ENCODE results near the gene ANKS1A.
"Not testable (repeated sequence)": the region's sequence is repeated elsewhere in the genome, so short reads cannot be mapped to it uniquely, and the experiment has no call there.

Gene ANKS1A

DNA sequence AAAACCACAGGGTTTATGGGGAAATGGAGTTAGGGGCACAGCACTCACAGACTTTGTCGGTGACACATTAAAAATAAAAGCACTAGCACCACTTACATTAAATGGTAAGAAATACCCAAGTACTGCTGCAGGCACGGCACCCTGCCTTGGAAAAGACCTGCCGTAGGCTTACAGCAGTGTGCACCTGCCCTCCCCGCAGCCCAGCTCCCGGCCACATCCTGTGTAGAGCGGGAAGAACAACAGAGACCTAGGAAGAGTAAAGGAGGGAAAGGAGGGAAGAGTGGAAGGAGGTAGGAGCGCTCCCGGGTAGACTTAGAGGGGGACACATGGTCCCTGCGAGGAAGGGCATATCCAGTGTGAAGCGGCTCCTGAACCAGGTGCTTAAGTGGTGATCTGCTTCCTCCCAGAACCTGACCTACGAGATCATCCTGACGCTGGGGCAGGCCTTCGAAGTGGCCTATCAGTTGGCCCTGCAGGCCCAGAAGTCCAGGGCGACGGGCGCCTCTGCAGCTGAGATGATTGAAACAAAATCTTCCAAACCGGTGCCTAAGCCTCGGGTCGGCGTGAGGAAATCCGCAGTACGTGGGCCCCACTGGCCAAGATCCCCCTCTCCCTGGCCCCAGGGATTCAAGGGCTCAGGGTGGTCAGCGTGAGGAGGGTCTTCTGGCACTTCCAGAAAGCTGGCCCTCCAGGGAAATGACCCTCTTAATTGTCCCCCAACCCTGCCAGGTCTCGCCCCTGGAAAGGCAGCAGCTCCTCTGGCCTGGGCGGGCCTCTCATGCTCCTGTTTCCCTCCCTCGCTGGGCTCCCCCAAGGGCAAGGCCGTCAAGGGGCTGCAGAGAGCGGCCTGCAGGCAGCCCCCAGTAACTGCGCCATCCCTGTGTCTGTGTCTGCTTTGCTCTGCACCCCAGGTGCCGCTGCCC, 196.6 kb downstream of the ANKS1A start:
- DNase-seq (ENCODE audit: low spot score) = no peak

DNA sequence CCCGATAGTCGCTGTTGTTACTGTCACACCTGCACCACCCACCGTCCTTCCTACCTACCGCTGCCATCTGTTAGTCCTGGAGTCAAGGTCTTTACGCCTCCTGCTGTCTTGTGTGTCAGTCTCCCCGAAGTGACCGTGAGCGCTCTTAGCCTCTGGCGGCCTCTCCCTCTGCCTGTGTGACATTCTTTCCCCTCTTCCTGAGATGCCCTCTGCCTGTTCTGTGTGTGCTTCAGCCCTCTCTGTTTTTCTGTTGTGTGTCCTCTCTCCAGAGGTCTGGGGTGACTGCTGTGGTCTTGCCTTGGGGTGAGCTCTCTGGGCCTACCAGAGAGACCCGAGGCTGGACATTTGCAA, 197.2 kb downstream of the ANKS1A start:
- no peak for DNase-seq (ENCODE audit: low spot score)

DNA sequence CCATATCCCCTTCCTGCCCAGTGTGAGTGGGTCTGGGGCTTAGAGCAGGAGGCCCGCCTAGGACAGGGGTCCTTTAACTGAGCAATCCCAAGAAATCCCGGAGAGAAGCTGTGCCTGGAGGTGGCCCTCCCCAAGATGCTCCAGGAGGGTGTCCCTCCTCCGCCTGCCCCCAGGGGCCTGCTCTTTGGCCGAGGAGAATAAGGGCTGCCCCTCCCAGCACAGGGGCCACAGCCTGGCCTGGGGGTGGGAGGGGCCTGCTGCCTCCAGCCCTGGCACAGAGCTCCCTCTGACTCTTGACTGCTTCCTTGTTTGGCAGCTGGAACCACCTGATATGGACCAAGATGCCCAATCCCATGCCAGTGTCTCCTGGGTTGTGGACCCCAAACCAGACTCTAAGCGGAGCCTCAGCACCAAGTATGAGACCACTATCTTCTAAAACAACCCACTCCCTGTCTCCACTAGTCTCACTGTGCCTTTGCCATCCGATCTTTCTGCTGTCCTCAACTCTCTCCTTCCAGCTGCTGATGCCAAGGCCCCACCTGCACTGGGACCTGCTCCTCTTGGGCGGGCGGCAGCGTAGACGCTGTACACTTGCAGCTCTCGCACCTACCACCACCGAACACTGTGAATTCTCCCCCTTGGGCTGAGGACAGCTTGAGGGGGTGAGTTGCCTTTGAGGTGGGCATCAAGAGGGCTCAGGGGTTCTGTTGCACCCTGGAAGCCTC, 197.7 kb downstream of the ANKS1A start:
- no peak for DNase-seq (ENCODE audit: low spot score)

DNA sequence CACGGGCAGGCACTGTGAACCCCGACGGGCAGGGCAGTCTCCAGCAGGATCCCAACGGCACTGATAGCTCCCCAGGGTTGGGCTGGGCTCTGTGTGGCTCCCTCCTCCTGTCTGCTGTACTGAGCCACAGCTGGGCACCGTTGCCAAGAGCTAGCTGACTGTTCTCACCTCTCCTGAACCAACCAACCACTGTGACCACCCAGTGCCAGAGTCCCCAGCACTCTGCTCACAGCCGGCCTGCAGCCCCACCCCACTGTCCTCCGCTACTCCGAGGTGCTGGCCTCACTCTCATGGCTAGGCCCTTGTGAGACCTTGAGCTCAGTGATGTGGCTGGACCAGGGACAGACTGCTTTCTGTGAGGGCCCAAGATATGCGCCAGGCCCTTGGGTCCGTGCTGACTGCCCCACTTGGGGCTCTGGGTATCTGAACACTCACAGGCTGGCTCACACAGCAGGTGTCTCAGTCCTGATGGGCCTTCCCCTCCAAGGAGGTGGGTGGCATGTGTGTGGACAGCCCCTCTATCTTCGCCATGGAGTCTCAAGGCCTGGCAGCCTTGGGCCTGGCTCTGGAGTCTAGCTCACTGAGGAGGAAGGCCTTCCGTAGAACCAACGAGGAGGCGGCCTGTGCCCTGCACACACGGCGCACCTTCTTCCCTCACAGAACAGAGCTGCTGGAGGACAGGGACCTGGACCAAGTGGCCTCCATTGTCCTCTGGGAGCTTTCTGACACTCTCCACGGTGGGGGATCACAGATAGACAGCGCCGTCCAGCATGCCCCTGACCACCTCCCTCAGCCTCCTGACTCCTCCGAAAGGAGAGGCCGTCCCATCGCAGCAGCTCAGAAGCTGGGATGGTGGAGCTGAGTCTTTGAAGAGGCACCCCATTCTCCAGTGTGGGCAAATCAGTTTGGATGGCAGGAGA, 198.6 kb downstream of the ANKS1A start:
- no peak for DNase-seq (ENCODE audit: low spot score)

DNA sequence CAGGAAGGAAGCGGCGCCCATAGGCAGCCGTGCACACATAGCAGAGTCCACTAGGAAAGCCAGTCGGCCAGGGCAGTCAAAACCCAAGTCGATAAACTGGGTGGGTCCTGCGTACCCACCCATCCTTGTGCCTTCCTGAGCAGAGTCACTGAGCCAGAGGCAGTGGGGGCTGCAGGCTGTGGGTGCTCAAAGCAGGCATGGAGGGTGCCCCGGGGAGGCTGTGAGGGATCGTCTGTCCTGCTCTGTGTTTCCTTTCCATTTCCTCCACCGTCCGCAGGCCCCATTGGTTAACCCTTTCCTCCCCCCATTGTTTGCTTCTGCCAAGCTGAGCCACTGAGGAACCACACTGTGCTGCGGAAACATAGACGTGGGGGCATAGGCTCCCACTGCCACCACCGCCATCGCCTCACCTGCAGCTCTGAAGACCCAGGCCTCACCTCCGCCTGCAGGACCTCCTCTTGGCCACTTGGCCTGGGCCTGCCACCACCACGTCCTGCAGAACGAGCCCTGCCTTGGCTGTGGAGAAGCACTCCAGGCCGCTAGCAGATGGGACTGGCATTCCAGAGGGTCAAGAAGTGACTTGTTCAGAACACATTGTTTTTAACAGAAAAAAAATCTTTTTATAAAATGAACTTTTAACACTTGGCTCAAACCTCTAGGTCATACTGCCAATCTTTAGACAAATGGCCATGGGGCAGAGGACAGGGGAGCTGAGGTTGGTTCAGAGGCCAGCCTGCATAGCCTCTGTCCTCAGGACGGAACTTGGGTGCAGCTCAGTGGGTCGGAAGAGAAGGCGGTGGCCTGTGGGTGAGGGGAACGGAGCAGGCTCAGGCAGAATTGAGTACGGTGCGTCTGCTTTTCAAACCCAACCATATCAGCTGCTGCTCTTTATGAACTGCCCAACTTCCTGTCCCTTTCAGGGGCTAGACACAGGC, 199.5 kb downstream of the ANKS1A start:
- no peak for DNase-seq (ENCODE audit: low spot score)

DNA sequence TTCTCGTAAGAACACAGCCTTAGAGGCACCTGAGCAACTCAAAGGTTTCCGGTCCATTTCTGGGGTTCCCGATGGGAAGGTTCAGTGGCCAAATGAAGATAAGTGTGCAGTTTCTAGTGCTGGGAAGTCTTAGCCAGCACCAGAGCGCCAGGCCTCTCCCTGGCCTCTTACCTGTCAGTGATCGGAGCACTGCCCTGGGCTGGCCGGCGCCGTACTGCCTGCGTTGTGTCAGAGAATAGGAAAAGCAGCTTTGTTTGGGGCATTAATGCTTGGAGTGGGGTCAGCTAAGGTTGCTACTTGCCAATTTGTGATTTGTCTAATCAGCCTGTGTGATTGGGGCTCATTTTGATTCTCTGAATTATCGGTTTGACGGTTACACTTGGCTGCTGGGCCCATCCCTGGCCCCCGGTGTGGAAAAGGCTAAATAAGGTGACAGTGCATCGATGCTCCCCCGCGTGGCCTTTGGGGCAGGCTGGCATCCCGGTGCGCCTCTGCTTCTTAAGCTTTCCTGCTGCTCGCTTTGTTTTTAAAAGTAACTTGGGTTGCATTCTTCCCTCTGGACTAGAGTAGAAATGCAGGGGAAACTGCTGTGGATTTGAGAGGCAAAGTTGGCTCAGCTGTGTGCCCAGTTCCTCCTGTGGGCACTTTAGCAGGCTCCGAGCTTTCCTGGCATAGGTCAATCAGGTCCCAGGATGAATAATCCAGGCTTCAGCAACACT, 200.3 kb downstream of the ANKS1A start:
- no peak for DNase-seq (ENCODE audit: low spot score)

DNA sequence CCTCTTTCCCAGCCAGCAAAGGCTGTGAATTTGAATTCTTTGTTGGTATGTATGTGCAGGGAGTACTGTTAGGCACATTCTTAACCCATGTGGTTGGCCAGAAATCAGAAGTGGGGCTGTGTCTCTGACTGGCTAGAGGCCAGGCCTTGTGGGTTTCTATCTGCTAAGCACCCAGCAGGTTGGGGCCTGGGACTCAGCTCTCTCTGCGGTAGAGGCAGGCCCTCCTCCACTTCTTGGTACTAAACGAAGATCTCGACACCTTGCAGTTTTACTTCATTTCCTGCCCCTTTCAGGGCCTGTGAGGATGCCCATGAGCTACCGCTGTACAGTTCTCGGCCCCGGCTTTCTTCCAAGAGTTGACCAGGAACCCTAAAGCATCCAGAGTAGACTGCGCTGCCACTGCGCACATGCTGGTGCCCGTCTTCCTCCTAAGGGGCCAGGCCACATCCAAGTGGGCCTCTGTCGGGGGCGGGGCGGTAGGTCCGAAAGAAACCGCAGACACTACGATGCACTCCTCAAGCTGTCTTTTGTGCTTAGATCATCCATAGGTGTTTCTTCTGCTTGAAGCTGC, 201.0 kb downstream of the ANKS1A start:
- DNase-seq (ENCODE audit: low spot score) = no peak

DNA sequence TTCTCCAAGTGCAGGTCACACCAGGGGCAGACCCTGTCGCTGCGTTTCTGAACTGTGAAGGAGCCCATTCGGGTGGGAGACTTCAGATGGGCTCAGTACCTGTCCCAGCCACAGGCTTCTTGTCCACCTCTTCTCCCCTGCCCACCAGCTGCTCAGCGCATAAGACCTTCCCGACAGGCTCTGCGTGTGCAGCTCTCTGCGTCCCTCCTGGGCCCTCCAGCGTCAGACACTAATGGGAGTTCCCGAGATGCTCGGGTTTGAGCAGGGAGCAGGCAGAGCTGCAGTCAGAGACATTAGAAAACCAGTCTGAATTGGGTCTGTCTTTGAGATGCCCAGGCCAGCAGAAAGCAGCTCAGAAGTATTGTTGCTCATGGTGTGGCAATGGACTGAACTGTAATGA, 201.7 kb downstream of the ANKS1A start:
- DNase-seq (ENCODE audit: low spot score) = no peak

DNA sequence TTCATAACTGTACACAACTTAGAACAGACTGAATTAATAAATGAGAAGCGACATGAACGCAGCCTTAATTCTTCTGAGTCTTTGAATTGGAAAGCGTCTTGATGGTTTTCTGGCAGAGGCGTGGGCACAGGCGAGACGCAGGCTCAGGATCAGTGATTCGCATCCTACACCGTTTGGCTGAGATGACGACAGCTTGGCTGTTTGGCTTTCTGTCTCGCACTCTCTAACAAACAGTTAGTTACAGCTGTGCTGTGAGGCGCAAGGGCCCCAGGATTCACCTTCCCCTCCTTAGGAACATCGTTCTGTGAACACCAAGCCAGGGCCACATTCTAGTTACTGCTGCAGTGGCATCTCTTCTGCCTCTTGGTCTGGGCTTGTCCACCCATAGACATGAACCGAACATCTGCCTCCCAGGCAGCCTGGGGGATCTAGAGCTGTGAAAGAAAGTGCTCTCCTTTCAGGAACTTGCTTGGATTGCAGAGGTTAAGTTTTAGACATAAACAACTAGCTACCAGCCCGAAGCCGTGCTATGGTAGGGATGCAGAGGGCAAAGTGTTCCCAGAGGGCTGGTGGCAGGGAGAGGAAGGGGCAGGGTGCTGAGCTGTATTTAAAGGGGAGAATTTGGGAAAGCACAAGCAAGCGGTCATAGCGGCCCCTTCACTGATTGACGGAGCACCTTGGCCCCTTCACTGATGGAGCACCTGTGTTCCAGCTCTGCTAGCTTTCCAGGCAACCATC, 202.5 kb downstream of the ANKS1A start:
- no peak for DNase-seq (ENCODE audit: low spot score)

DNA sequence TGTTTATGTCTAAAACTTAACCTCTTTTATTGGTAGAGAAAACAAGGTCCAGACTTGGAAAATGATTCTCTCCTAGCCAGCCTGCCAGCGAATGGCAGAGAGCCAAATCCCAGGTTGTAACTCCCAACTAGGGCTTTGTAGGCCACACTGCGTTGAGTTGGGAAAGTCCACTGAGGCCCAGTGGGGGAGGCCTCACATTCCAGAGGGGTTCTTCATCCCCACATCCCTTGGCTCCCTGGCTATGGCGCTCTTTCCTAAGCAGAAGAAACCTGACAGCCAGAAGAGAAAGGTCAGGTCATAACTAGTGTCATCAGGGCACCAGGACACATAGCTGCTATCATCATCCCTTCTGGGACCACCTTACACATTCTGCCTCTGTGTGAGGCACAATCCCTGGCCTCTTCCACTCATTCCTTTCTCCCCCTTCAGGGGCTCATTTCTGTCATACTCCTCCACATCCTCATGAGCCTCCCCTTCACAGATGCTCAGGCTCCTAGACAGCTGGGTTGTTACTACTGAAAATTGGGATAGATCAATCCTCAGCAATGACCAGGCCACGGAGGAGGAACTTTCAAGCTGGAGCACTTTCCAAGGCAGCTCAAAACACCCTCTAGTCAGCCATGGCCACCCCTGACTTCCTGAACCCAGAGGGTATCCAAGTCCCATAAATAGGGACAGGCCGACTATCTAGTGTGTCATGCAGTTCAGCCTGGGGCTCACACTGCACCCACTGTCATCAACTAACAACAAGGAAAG, 203.5 kb downstream of the ANKS1A start:
- DNase-seq (ENCODE audit: low spot score) = no peak

DNA sequence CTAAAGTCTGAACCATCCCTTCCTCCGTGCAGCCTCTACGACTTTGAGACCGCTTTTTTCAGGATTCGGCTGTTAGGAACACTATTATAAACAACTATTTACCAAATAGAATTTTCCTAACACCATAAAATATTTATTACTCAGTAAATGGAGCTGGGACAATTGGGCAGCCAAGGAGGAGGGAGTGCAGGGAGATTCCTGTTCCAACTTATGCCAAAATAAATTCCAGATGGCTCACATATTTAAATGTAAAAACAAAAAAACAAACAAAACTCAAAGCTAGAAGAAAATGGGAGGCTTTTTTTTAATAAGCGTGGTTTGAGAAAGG, 204.0 kb downstream of the ANKS1A start:
- DNase-seq (ENCODE audit: low spot score) = no peak

DNA sequence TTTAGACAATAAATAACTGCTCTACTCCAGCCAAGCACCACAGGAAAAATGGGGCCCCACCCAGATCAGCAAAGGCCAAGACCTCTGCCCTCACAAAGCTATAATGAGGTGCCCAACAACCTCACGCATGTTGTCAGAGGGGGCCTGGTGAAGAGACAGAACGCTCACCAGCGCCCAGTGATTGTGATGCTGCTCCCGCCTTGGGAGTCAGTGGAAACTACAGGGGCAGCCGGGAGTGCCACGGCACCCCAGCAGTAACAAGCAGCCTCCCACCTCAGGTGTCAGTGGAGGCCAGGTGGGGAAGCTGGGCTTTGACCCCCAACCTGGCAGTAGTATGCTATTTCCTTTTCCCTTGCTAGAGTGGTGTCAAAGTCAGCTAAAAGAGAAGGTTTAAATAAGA, 204.7 kb downstream of the ANKS1A start:
- no peak for DNase-seq (ENCODE audit: low spot score)

DNA sequence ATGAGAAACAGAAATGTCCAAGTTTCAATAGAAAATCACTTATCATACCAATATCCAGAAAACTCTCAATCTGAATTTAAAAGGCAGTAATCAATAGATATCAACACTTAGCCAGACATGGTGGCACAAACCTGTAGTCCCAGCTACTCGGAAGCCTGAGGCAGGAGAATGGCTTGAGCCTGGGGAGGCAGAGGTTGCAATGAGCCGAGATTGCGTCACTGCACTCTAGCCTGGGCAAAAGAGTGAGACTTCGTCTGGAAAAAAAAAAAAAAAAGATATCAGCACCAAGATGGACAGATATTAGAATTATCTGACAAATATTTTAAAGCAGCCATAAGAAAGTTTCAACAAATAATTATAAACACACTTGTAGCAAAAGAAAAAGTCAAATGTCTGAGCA, 205.1 kb downstream of the ANKS1A start:
- DNase-seq (ENCODE audit: low spot score) = no peak

DNA sequence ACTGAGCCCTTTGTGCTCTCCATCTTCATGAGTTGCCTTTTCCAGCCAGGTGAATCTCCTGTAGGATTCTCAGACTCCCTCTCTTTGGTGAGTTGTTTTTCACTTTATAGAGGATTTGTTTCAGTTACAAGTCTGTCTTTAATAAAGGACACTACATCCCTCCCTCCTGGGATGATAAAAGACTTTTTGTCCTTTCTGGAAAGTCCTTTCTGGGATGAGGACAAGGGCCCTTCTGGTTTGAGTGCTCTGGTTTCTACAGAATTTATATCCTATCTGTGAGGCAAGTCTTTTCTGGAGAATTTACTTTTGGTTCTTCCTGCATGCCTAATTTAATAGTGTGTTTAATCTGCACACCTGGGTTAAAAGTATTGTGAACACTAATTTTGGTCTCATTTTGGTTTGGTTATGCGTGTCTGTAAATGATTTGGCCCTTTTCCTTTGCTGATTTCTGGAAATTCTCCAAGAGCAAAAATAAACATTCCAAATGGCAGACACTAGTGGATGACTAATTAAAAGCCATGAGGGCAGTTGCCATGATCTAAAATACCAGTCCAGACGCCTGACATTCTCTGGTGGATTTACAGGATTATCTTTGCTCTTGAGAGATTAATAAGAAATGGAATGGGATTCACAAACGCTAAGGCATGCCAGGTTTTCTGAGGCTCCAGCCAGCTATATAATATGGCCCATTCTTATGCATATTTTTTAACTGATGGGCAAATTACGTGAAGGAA, 207.2 kb downstream of the ANKS1A start:
- no peak for DNase-seq (ENCODE audit: low spot score)

DNA sequence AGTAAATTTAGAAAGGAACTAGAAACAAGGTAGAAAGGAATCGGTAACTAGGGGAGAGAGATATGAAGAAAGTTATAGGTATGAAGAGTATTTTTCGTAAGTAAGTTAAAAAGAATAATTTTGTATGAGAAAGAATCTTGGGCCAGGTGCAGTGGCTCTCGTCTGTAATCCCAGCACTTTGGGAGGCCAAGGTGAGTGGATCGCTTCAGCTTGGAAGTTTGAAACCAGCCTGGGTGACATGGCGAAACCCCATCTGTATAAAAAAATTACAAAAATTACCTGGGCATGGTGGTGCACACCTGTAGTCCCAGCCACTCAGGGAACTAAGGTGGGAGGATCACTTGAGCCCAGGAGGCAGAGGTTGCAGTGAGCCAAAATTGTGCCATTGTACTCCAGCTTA, 210.1 kb downstream of the ANKS1A start:
- DNase-seq (ENCODE audit: low spot score) = no peak

DNA sequence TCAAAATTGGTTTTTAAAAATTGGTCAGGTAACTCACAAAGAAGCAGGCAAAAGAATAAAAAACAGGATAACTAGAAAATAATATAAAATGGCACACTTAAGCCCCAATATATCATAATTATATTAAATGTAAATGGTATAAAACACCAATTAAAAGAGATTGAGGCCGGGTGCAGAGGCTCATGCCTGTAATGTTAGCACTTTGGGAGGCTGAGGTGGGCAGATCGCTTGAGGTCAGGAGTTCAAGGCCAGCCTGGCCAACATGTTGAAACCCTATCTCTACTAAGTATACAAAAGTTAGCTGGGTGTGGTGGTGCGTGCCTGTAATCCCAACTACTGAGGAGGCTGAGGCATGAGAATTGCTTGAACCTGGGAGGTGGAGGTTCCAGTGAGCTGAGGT, 216.0 kb downstream of the ANKS1A start:
- no peak for DNase-seq (ENCODE audit: low spot score)

DNA sequence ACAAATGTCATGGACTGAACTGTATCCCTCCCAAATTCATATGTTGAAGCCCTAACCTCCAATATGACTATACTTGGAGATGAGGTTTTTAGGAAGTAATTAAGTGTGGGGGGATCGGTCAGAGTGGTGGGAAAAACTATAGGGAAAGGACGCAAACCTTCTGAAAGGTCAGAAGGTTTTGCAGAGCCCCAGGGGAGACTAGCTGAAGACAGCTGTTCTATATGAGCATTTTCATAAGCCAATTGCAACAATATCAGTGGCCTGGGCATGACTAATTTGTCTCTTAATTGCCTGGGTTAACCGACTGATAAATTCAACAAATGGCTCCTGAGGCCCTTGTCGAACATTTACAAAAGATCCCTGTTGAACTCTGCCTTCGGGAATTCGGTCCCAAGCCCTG, 217.0 kb downstream of the ANKS1A start:
- not testable (repeated sequence) for DNase-seq (ENCODE audit: low spot score)

DNA sequence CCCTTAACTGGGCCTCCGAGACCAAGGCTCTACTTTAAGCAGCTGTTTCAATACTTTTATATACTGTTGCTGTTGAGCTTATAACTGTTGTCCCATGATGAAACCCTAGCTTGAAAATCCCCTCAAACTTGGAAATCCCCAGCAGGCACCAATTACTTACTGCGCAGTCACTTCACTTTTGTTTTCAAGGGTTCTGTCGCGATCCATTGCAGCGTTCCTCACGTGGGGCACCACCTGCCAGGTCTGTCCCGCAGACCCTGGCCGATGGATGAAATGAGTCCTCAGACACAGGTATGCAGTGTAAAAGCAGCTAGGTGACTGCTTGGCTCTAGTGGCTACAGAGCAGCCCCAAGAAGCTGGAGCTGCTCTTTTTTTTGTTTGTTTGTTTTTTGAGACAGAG, 218.2 kb downstream of the ANKS1A start:
- DNase-seq (ENCODE audit: low spot score) = not testable (repeated sequence)
